Testis (tissue), 3 donors: ENCODE results near the gene ADAM30. TPM values are rescaled to one million over a fixed set of nuclear protein-coding genes. Genes with fewer than 3 reads are reported as not detected.

Experiments used
- DNase-seq: peaks from one replicate; pipeline ENCODE4 v3.0.0-alpha.2; 2019
- H3K27ac ChIP-seq, 2 donors: fragments of 200-600 bp; sonication (generic); one replicate each; pipeline ENCODE4 v1.5.1; 2019
- H3K27me3 ChIP-seq: fragments of 200-600 bp; sonication (generic); one replicate; pipeline ENCODE4 v1.5.1; 2019
- H3K36me3 ChIP-seq: fragments of 200-600 bp; sonication (generic); one replicate; pipeline ENCODE4 v1.5.1; 2017; ENCODE audit warnings: low read depth; ENCODE audit errors: missing control alignments
- H3K4me1 ChIP-seq: fragments of 200-600 bp; sonication (generic); one replicate; pipeline ENCODE4 v1.5.1; 2019
- H3K4me3 ChIP-seq, 2 donors: fragments of 200-600 bp; sonication (generic); one replicate each; pipeline ENCODE4 v1.5.1; 2017 to 2019
- H3K9me3 ChIP-seq: fragments of 200-600 bp; sonication (generic); one replicate; pipeline ENCODE4 v1.5.1; 2017
- CTCF ChIP-seq, 3 experiments: fragments of 450-650 bp in 2 of 3; fragments of 200-600 bp in 1 of 3; sonication (generic) in 1 of 3; IDR thresholded peaks; one replicate each; pipeline ENCODE4 v1.5.1; 2016 to 2019; ENCODE audit warnings: antibody characterized with exemption in 3 of 3, mild to moderate bottlenecking in 2 of 3, moderate library complexity in 1 of 3
- POLR2A ChIP-seq: fragments of 450-650 bp; IDR thresholded peaks from one replicate; pipeline ENCODE4 v1.6.1; 2017; ENCODE audit warnings: antibody characterized with exemption, mild to moderate bottlenecking, moderate library complexity
- WGBS, 2 donors: methylation state at CpG; one replicate each; pipeline ENCODE4 v1.1.5; 2018; 5-methylcytosine and 5-hydroxymethylcytosine counted together
- intact Hi-C: fragments of 100-400 bp; cut with DNase I; formaldehyde crosslinking; loops from one replicate; pipeline ENCODE4 v1.15.1; 2023; ENCODE audit warnings: low total_unique reads
- polyA plus RNA-seq: library from polyadenylated mRNA; stranded (reverse); fragments of 350-450 nt; fragmentation: Illumina TruSeq; extraction: RNeasy Lipid Tissue Mini Kit (QIAGEN cat#74804); gene quantifications from one replicate; pipeline ENCODE4 v1.2.3, GENCODE V29; 2014; ENCODE audit warnings: low read depth, low replicate concordance; ENCODE audit not compliant: insufficient read depth
- total RNA-seq, 2 donors: library from RNA; depleted of rRNA; stranded (reverse); fragments of >200 nt; gene quantifications; one replicate each; pipeline ENCODE4 v1.2.3, GENCODE V29; 2016

Gene ADAM30
- total and polyA plus RNA-seq, 3 donors from 2014 or later = 9.5 to 52.6 (median 13.1) TPM

- WGBS, 2 donors = 81 to 86% methylated on average over 10 of the region's 10 CpGs
- intact Hi-C loops = no loop called here
These were observed 2.3 kb downstream of the ADAM30 start for GRCh38 chr1:119893827-119894700.

GRCh38 chr1:119893238-119893791 lies 3.0 kb downstream of the ADAM30 start:
- 88 to 94% methylated on average over 6 of the region's 6 CpGs for WGBS, 2 donors

More at GRCh38 chr1:119893827-119894700, 2.3 kb downstream of the ADAM30 start:
- Histone ChIP-seq H3K36me3 (no peaks in the 10 kb centered on the region), H3K27ac (no peak overlapping the region), H3K4me3 (no peak overlapping the region), H3K9me3 (no peaks in the 10 kb centered on the region), H3K4me1 (no peaks in the 10 kb centered on the region), H3K27me3 (no peaks in the 10 kb centered on the region)
- no peak for DNase-seq
- TF ChIP-seq CTCF (IDR thresholded peaks at IDR 0.05) (no peak), POLR2A (no peak)

GRCh38 chr1:119891386-119891785 lies 4.9 kb downstream of the ADAM30 start:
- TF ChIP-seq POLR2A (no peak), CTCF (IDR thresholded peaks at IDR 0.05) (no peak)
- 73 to 82% methylated on average over 1 of the region's 1 CpG for WGBS, 2 donors
- intact Hi-C loops = no loop called here

More at GRCh38 chr1:119893238-119893791, 3.0 kb downstream of the ADAM30 start:
- intact Hi-C loops = no loop called here
- H3K4me1 ChIP-seq = no peaks in the 10 kb centered on the region
- no peak overlapping the region for H3K4me3 ChIP-seq
- H3K36me3 ChIP-seq = no peaks in the 10 kb centered on the region
- H3K27ac ChIP-seq = no peak overlapping the region
- H3K9me3 ChIP-seq = no peaks in the 10 kb centered on the region
- TF ChIP-seq POLR2A = no peak
- no peak for TF ChIP-seq CTCF (IDR thresholded peaks at IDR 0.05)
- no peaks in the 10 kb centered on the region for H3K27me3 ChIP-seq
- DNase-seq = no peak

GRCh38 chr1:119888476-119888875 lies 7.8 kb downstream of the ADAM30 start:
- Histone ChIP-seq H3K36me3 (no peaks in the 10 kb centered on the region), H3K9me3 (no peaks in the 10 kb centered on the region), H3K27ac (no peak overlapping the region), H3K4me1 (no peaks in the 10 kb centered on the region), H3K4me3 (no peak overlapping the region), H3K27me3 (no peaks in the 10 kb centered on the region)
- intact Hi-C loops = no loop called here
- no peak for TF ChIP-seq CTCF (IDR thresholded peaks at IDR 0.05)
- TF ChIP-seq POLR2A = no peak
- no peak for DNase-seq

More at GRCh38 chr1:119891386-119891785, 4.9 kb downstream of the ADAM30 start:
- Histone ChIP-seq H3K4me1 (no peaks in the 10 kb centered on the region), H3K36me3 (no peaks in the 10 kb centered on the region), H3K9me3 (no peaks in the 10 kb centered on the region), H3K27me3 (no peaks in the 10 kb centered on the region), H3K4me3 (no peak overlapping the region), H3K27ac (no peak overlapping the region)
- no peak for DNase-seq
